ENCODE results near the gene EPHA8. TPM values are rescaled to one million over a fixed set of nuclear protein-coding genes. Genes with fewer than 3 reads are reported as not detected.

EPHA8 gene
- total RNA-seq, 2 experiments from 2014 or later, result not detected

DNA sequence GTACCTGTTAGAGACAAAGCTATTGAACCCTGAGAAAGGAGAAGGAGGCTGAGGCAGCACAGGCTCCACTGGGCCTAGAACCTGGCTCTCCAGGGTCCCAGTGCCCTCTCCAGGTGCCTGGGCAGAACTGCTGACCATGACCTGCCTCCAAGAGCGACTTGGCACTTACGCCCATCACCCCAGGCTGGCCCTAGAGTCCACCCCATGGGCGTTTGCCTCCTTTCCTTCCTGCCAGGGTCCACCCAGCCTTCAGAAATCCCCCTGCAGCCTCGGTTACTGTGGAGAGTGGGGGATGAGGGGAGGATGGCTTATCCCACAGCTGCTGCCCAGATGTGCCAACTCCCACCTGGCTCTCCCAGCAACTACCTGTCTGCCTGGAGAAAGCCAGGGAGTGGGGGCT lies 58.5 kb downstream of the EPHA8 start:
- ATAC-seq (ENCODE audit: poor library complexity) (no peak), DNase-seq (no peak)
- H3K36me3 ChIP-seq (ENCODE audit: insufficient read depth, low read length), result no peaks in the 10 kb centered on the region
- no peaks in the 10 kb centered on the region for H3K9me3 Mint-ChIP-seq
- peaks cover 65% of the 10 kb centered on the region for H3K27me3 Mint-ChIP-seq
- H3K27ac Mint-ChIP-seq, result no peak overlapping the region
- no peaks in the 10 kb centered on the region for H3K4me1 Mint-ChIP-seq (ENCODE audit: low read depth)
- H3K27ac ChIP-seq (ENCODE audit: low read depth in 1 of 2, low read length in 2 of 2), result no peak overlapping the region
- TF ChIP-seq, protein P1, sequence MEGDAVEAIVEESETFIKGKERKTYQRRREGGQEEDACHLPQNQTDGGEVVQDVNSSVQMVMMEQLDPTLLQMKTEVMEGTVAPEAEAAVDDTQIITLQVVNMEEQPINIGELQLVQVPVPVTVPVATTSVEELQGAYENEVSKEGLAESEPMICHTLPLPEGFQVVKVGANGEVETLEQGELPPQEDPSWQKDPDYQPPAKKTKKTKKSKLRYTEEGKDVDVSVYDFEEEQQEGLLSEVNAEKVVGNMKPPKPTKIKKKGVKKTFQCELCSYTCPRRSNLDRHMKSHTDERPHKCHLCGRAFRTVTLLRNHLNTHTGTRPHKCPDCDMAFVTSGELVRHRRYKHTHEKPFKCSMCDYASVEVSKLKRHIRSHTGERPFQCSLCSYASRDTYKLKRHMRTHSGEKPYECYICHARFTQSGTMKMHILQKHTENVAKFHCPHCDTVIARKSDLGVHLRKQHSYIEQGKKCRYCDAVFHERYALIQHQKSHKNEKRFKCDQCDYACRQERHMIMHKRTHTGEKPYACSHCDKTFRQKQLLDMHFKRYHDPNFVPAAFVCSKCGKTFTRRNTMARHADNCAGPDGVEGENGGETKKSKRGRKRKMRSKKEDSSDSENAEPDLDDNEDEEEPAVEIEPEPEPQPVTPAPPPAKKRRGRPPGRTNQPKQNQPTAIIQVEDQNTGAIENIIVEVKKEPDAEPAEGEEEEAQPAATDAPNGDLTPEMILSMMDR (IDR thresholded peaks at IDR 0.05), result no peak
- no peak overlapping the region for H3K4me3 ChIP-seq (ENCODE audit: low read length)
- ChIA-PET CTCF (no interaction called here), POLR2A (no interaction called here)
- intact Hi-C loops (cut with DNase I, micrococcal nuclease), result no loop called here
- no peaks in the 10 kb centered on the region for H3K4me1 ChIP-seq (ENCODE audit: insufficient read depth, low read length)
- peaks cover 0 to 9% of the 10 kb centered on the region in 2 experiments for H3K9me3 ChIP-seq (ENCODE audit: control insufficient read depth in 1 of 2, insufficient read depth in 1 of 2, low read length in 2 of 2)
- no peak overlapping the region for H3K4me3 Mint-ChIP-seq
- no peaks in the 10 kb centered on the region for H3K36me3 Mint-ChIP-seq (ENCODE audit: low read depth)
- peaks cover 21 to 34% of the 10 kb centered on the region in 2 experiments for H3K27me3 ChIP-seq (ENCODE audit: control insufficient read depth in 1 of 2, insufficient read depth in 2 of 2, low read length in 2 of 2)

DNA sequence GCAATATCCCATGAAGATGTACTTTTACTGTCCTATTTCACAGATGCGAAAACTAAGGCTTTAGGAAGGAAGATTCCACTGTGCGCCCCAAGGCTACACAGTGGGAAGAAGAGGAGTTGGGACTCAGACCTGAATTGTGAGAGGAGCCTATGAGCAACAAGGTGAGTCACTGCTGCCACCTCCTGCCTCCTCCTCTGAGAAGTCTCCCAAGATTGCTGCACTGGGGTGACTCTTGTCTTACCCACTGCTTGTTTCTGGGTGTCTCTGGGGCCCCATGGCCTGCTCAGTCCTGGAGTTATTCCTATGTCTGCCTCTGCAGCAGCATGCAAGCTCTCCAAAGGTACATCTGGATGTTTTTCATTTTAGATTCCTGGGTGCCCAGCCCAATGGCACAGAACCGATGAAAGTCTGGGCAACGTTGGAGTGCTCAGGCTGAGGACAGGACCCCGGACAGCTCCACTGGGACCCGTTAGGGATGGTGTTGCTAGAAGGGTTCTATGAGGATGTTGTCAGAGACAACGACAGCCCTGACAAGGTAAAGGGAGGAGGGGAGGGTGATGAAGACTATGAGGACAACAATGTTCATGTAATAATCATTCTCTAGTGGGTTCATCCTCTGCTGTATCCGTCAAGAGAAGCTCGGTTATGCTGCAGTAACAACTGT lies 62.1 kb downstream of the EPHA8 start:
- ATAC-seq (ENCODE audit: poor library complexity), result no peak
- CTCF ChIA-PET, result no interaction called here
- H3K9me3 ChIP-seq (ENCODE audit: control insufficient read depth in 1 of 2, insufficient read depth in 1 of 2, low read length in 2 of 2), result peaks cover 0 to 3% of the 10 kb centered on the region in 2 experiments
- Mint-ChIP-seq H3K27ac (no peak overlapping the region), H3K4me3 (no peak overlapping the region), H3K4me1 (ENCODE audit: low read depth) (no peaks in the 10 kb centered on the region), H3K36me3 (ENCODE audit: low read depth) (no peaks in the 10 kb centered on the region), H3K27me3 (peaks cover 79% of the 10 kb centered on the region), H3K9me3 (no peaks in the 10 kb centered on the region)
- H3K4me3 ChIP-seq (ENCODE audit: low read length), result no peak overlapping the region
- TF ChIP-seq, protein P1 (IDR thresholded peaks at IDR 0.05), result no peak
- H3K27ac ChIP-seq (ENCODE audit: low read depth in 1 of 2, low read length in 2 of 2), result no peak overlapping the region
- POLR2A ChIA-PET, result no interaction called here
- no peaks in the 10 kb centered on the region for H3K36me3 ChIP-seq (ENCODE audit: insufficient read depth, low read length)
- H3K4me1 ChIP-seq (ENCODE audit: insufficient read depth, low read length), result no peaks in the 10 kb centered on the region
- DNase-seq, result no peak
- peaks cover 19 to 21% of the 10 kb centered on the region in 2 experiments for H3K27me3 ChIP-seq (ENCODE audit: control insufficient read depth in 1 of 2, insufficient read depth in 2 of 2, low read length in 2 of 2)
- intact Hi-C loops (cut with DNase I, micrococcal nuclease), result no loop called here

DNA sequence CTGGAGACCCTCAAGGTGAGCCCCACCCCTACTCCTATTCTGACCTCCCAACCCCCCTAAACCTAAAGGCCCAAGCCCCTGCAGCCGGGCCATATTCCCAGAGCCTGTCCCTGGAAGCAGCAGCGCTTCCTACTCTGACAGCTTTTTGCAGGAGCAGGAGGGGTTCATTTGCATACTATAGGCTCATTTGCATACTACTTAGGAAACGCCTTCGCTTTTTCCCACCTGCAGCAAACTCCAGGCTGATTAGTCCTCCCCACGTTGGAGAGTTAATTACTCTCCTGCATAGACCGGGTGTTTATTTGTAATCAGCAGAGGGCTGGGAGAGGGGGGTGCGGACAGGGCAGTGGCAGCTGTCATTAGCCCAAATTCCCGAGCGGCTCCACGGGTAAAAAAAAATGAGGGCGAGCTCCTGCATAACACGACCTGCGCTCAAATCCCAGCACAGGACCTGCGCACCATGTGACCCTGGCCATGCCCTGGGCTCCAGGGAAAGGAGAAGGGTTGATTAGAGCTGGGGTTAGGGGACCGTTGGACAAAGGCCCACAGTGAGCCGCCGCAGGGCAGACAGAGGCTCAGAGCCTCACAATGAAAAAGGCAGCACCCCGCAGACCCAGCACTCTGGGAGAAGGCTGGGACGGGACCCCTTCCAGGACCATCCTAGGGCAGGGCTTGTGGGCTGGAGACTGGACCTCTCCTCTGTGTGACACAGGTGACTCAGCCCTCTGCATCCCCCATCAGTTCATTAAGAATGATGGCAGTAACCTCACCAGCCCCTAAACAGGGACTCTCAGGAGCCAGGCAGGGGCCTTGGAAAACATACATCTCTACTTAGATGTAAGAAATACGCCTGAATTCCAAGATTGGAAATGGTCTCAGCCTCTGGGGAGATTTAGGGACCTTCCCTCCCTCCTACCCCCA lies 63.2 kb downstream of the EPHA8 start:
- Histone ChIP-seq H3K9me3 (ENCODE audit: control insufficient read depth in 1 of 2, insufficient read depth in 1 of 2, low read length in 2 of 2) (peaks cover 0 to 3% of the 10 kb centered on the region in 2 experiments), H3K4me1 (ENCODE audit: insufficient read depth, low read length) (no peaks in the 10 kb centered on the region), H3K27ac (ENCODE audit: low read depth in 1 of 2, low read length in 2 of 2) (no peak overlapping the region), H3K36me3 (ENCODE audit: insufficient read depth, low read length) (no peaks in the 10 kb centered on the region), H3K4me3 (ENCODE audit: low read length) (no peak overlapping the region), H3K27me3 (ENCODE audit: control insufficient read depth in 1 of 2, insufficient read depth in 2 of 2, low read length in 2 of 2) (peaks cover 12 to 20% of the 10 kb centered on the region in 2 experiments)
- no peaks in the 10 kb centered on the region for H3K9me3 Mint-ChIP-seq
- ATAC-seq (ENCODE audit: poor library complexity), result no peak
- ChIA-PET CTCF (no interaction called here), POLR2A (no interaction called here)
- peaks cover 80% of the 10 kb centered on the region for H3K27me3 Mint-ChIP-seq
- DNase-seq, result no peak
- H3K4me1 Mint-ChIP-seq (ENCODE audit: low read depth), result no peaks in the 10 kb centered on the region
- no peak overlapping the region for H3K4me3 Mint-ChIP-seq
- TF ChIP-seq, protein P1 (IDR thresholded peaks at IDR 0.05), result no peak
- intact Hi-C loops (cut with DNase I, micrococcal nuclease), result no loop called here
- no peak overlapping the region for H3K27ac Mint-ChIP-seq
- H3K36me3 Mint-ChIP-seq (ENCODE audit: low read depth), result no peaks in the 10 kb centered on the region

Measured in CD4-positive, alpha-beta T cell (primary cell).